Measurements from ENCODE around the gene NPR1. TPM values are rescaled to one million over a fixed set of nuclear protein-coding genes. Genes with fewer than 3 reads are reported as not detected.

The NPR1 gene
- total and polyA plus RNA-seq, 2 donors (not counting 3 experiments of a cell fraction or from before 2014, with no cell fraction given), result 9.8 to 13.3 TPM

- BruUV-seq (replicated peaks), result no TSS peak
- peak; percentile 82 for TF ChIP-seq POLR2A (IDR thresholded peaks at IDR 0.05; ENCODE audit: low read depth, low read length)
- TF ChIP-seq POLR2AphosphoS5 (IDR thresholded peaks at IDR 0.05; ENCODE audit: insufficient read depth, low read depth, low read length), result no peak
- peak within 1 kb of the TSS; percentile 99 for H2AFZ ChIP-seq (ENCODE audit: low read depth, low read length)
Observed at GRCh38 chr1:153727463-153728304, 49.2 kb downstream of the NPR1 start, which contains the start of gene INTS3. TSS of gene INTS3 (plus strand) at chr1:153728050. CDS start at chr1:153728635, 585 bp downstream.

GRCh38 chr1:153728305-153729066 is 50.0 kb downstream of the NPR1 start:
- intact Hi-C loops (cut with micrococcal nuclease), result loop anchor here (1.0 kb wide), 1 partner anchor 21 kb away; no protein-coding TSS in a partner anchor

More at GRCh38 chr1:153727463-153728304, 49.2 kb downstream of the NPR1 start, which contains the start of gene INTS3:
- dilution Hi-C loops (cut with MboI; ENCODE audit: extremely low pct_ligation_motif_present, low sequenced_read_pairs) (no loop called here), intact Hi-C loops (cut with micrococcal nuclease) (loop anchor here (1.0 kb wide), 2 partner anchors 22 to 29 kb away; no protein-coding TSS in a partner anchor)
- Histone ChIP-seq H3K27me3 (ENCODE audit: control insufficient read depth in 2 of 2, insufficient read depth in 2 of 2, low read length in 2 of 2) (no peaks in the 10 kb centered on the region), H3K4me2 (ENCODE audit: insufficient read depth, low read length) (peak within 1 kb of the TSS; percentile 85), H3K79me2 (ENCODE audit: control insufficient read depth, insufficient read depth, low read length) (peaks cover 4% of the 10 kb centered on the region), H3K4me1 (ENCODE audit: control insufficient read depth, extremely low read depth, insufficient read depth, low read length) (peaks cover 18% of the 10 kb centered on the region), H3K27ac (ENCODE audit: insufficient read depth, low read depth, low read length) (peak within 1 kb of the TSS; percentile 77), H3K9me1 (replicated peaks; ENCODE audit: control insufficient read depth, extremely low read depth, insufficient read depth, low read length) (no peaks in the 10 kb centered on the region), H4K20me1 (replicated peaks; ENCODE audit: control insufficient read depth, extremely low read depth, insufficient read depth, low read length) (no peaks in the 10 kb centered on the region), H3K4me3 (replicated peaks in 1 of 3; ENCODE audit: insufficient read depth in 1 of 3, low read depth in 1 of 3, low read length in 3 of 3) (peak within 1 kb of the TSS; percentile 57 to 68 (median 59)), H3K9me3 (replicated peaks; ENCODE audit: control insufficient read depth, insufficient read depth, low read length) (no peaks in the 10 kb centered on the region), H3K36me3 (ENCODE audit: control insufficient read depth in 2 of 2, extremely low read depth in 1 of 2, insufficient read depth in 2 of 2, low read length in 2 of 2) (no peaks in the 10 kb centered on the region), H3K9ac (replicated peaks; ENCODE audit: extremely low read depth, insufficient read depth, low read length) (peak within 1 kb of the TSS; percentile 82)
- ChIA-PET POLR2A (interaction anchor here (0.6 to 1.1 kb wide), 13 partner anchors 8 to 1418 kb away, joined by 3 to 8 read pairs (median 4); no protein-coding TSS in a partner anchor), CTCF (interaction anchor here (0.6 to 2.8 kb wide), 12 partner anchors 11 to 219 kb away, joined by 3 to 7 read pairs (median 4); partner anchors contain the start of gene DENND4B)
- peak; percentile 99 for FAIRE-seq
- peak; percentile 100 for DNase-seq (ENCODE audit: low read depth, low spot score)

More at GRCh38 chr1:153728305-153729066, 50.0 kb downstream of the NPR1 start:
- Histone ChIP-seq H3K9me1 (replicated peaks; ENCODE audit: control insufficient read depth, extremely low read depth, insufficient read depth, low read length) (no peaks in the 10 kb centered on the region), H3K36me3 (ENCODE audit: control insufficient read depth in 2 of 2, extremely low read depth in 1 of 2, insufficient read depth in 2 of 2, low read length in 2 of 2) (no peaks in the 10 kb centered on the region), H3K9me3 (replicated peaks; ENCODE audit: control insufficient read depth, insufficient read depth, low read length) (no peaks in the 10 kb centered on the region), H3K27me3 (ENCODE audit: control insufficient read depth in 2 of 2, insufficient read depth in 2 of 2, low read length in 2 of 2) (no peaks in the 10 kb centered on the region), H3K9ac (replicated peaks; ENCODE audit: extremely low read depth, insufficient read depth, low read length) (peak overlapping the region; percentile 82), H2AFZ (ENCODE audit: low read depth, low read length) (peak overlapping the region; percentile 0), H3K4me2 (ENCODE audit: insufficient read depth, low read length) (peak overlapping the region; percentile 67), H3K79me2 (ENCODE audit: control insufficient read depth, insufficient read depth, low read length) (peaks cover 4% of the 10 kb centered on the region), H3K4me3 (replicated peaks in 1 of 3; ENCODE audit: insufficient read depth in 1 of 3, low read depth in 1 of 3, low read length in 3 of 3) (peak overlapping the region; percentile 57 to 68 (median 59)), H4K20me1 (replicated peaks; ENCODE audit: control insufficient read depth, extremely low read depth, insufficient read depth, low read length) (no peaks in the 10 kb centered on the region), H3K27ac (ENCODE audit: insufficient read depth, low read depth, low read length) (peak overlapping the region; percentile 77), H3K4me1 (ENCODE audit: control insufficient read depth, extremely low read depth, insufficient read depth, low read length) (peaks cover 18% of the 10 kb centered on the region)
- TF ChIP-seq GATA2 (IDR thresholded peaks at IDR 0.05; ENCODE audit: insufficient read depth, insufficient read length, low read depth, low read length) (no peak), MYC (IDR thresholded peaks at IDR 0.05; ENCODE audit: low read depth, low read length) (no peak), EZH2 (IDR thresholded peaks at IDR 0.05; ENCODE audit: borderline replicate concordance, low read depth, low read length, severe bottlenecking) (no peak), POLR2AphosphoS5 (IDR thresholded peaks at IDR 0.05; ENCODE audit: insufficient read depth, low read depth, low read length) (no peak), JUN (IDR thresholded peaks at IDR 0.05; ENCODE audit: borderline replicate concordance, insufficient read depth, insufficient read length, low read depth) (no peak), POLR2A (IDR thresholded peaks at IDR 0.05; ENCODE audit: low read depth, low read length) (no peak), MAX (IDR thresholded peaks at IDR 0.05; ENCODE audit: insufficient read depth, insufficient read length) (no peak), FOS (IDR thresholded peaks at IDR 0.05; ENCODE audit: borderline replicate concordance, insufficient read depth, low read length) (no peak), CTCF (IDR thresholded peaks at IDR 0.05; ENCODE audit: extremely low read depth in 1 of 2, insufficient read depth in 1 of 2, low read depth in 1 of 2, low read length in 2 of 2) (no peak)
- peak; percentile 48 for DNase-seq (ENCODE audit: low read depth, low spot score)
- FAIRE-seq, result peak; percentile 95
- dilution Hi-C loops (cut with MboI; ENCODE audit: extremely low pct_ligation_motif_present, low sequenced_read_pairs), result no loop called here
- ChIA-PET CTCF (interaction anchor here (1.0 to 2.8 kb wide), 10 partner anchors 12 to 218 kb away, joined by 3 to 7 read pairs (median 4); partner anchors contain the start of genes DENND4B and NPR1), POLR2A (interaction anchor here (0.6 to 1.1 kb wide), 2 partner anchors 17 to 31 kb away, joined by 3 to 5 read pairs; no protein-coding TSS in a partner anchor)
- TSS peak; percentile 94 for BruUV-seq (replicated peaks)
